SK-N-DZ (cell line): ENCODE results near the gene DPP9.
A peak's percentile ranks its signal among the peaks of the same experiment; 100 is the strongest.

Experiments used
- DNase-seq: peaks from one replicate; pipeline ENCODE4 v3.0.0-alpha.2; 2015; ENCODE audit warnings: low spot score
- small RNA-seq, 2 experiments: library from RNA; depleted of rRNA; stranded (forward); fragments of <200 nt; gene quantifications; one replicate each; pipeline ENCODE3, GENCODE V24; 2014

The DPP9 gene

GRCh38 chr19:4633140-4633967 lies 90.3 kb downstream of the DPP9 start:
- peak; percentile 69 for DNase-seq

Small RNAs within 50 kb of the gene (small RNA-seq; reads per million reads assigned to genes)
- gene MIR7-3, result 0 to 0.09 reads per million in 2 experiments
